ENCODE data around the gene CDCA4. TPM values are rescaled to one million over a fixed set of nuclear protein-coding genes. Genes with fewer than 3 reads are reported as not detected.

The CDCA4 gene
- total RNA-seq, 2 experiments from 2014 or later: 17.7 to 18.8 TPM

DNA sequence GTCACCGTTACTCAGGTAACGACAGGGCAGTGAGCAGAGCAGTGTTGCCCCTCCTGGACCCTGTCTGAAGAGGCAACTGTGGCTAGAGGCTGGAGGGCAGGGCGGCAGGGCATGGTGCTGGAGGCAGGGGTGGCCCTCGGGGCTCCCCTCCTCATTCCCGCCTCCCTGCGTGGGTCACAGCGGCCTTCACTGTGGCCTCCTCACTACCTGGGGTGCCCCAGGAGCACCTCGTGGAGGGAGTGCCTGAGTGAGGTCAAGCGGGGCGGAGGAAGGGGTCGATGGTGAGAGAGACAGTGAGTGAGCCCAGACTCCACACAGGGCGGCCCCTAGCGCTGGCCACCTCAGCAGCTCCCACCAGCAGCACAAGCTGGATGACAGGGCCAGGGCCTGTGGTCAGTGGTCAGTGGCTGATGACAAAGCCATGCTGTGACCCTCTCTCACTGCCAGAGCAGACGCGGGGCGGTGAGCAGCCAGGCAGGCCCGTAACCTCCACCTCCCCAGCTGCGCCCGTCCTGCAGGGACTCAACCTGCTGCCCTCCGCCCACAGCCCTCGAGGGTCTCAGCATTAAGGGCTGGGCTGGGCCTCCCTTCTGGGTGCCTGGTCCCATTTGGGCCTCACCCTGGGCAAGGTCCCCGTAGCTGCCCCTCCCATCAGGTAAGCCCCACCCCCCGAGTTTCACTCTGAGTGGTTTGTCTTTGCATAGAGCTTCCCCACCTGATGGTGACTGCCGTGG is 26.6 kb upstream of the CDCA4 start:
- Mint-ChIP-seq H3K4me1 (ENCODE audit: low read depth) (peaks cover 15% of the 10 kb centered on the region), H3K36me3 (ENCODE audit: low read depth) (peaks cover 38% of the 10 kb centered on the region), H3K27me3 (peaks cover 5% of the 10 kb centered on the region), H3K27ac (peak overlapping the region; percentile 39), H3K9me3 (no peaks in the 10 kb centered on the region), H3K4me3 (peak overlapping the region; percentile 30)
- ChIA-PET CTCF (interaction anchor here (3.3 to 3.9 kb wide), 2 partner anchors 39 to 42 kb away, joined by 27 to 37 read pairs; no protein-coding TSS in a partner anchor), POLR2A (interaction anchor here (1.4 to 3.7 kb wide), 4 partner anchors 11 to 72 kb away, joined by 4 to 20 read pairs (median 12); partner anchors contain the start of gene GPR132)
- Histone ChIP-seq H3K4me3 (ENCODE audit: low read length) (no peak overlapping the region), H3K4me1 (ENCODE audit: insufficient read depth, low read length) (peaks cover 10% of the 10 kb centered on the region), H3K36me3 (ENCODE audit: insufficient read depth, low read length) (peaks cover 33% of the 10 kb centered on the region), H3K27ac (ENCODE audit: low read depth in 1 of 2, low read length in 2 of 2) (no peak overlapping the region), H3K27me3 (ENCODE audit: control insufficient read depth in 1 of 2, insufficient read depth in 2 of 2, low read length in 2 of 2) (no peaks in the 10 kb centered on the region), H3K9me3 (ENCODE audit: control insufficient read depth in 1 of 2, insufficient read depth in 1 of 2, low read length in 2 of 2) (no peaks in the 10 kb centered on the region)
- DNase-seq: peak in 2 of 14 experiments; percentile 15 to 49
- TF ChIP-seq, protein P1, sequence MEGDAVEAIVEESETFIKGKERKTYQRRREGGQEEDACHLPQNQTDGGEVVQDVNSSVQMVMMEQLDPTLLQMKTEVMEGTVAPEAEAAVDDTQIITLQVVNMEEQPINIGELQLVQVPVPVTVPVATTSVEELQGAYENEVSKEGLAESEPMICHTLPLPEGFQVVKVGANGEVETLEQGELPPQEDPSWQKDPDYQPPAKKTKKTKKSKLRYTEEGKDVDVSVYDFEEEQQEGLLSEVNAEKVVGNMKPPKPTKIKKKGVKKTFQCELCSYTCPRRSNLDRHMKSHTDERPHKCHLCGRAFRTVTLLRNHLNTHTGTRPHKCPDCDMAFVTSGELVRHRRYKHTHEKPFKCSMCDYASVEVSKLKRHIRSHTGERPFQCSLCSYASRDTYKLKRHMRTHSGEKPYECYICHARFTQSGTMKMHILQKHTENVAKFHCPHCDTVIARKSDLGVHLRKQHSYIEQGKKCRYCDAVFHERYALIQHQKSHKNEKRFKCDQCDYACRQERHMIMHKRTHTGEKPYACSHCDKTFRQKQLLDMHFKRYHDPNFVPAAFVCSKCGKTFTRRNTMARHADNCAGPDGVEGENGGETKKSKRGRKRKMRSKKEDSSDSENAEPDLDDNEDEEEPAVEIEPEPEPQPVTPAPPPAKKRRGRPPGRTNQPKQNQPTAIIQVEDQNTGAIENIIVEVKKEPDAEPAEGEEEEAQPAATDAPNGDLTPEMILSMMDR (IDR thresholded peaks at IDR 0.05): no peak
- intact Hi-C loops (cut with DNase I, micrococcal nuclease): loop anchor here in 1 of 2 experiments (2.0 to 5.0 kb wide), 2 partner anchors 13 to 305 kb away; no protein-coding TSS in a partner anchor
- ATAC-seq (ENCODE audit: poor library complexity): no peak

DNA sequence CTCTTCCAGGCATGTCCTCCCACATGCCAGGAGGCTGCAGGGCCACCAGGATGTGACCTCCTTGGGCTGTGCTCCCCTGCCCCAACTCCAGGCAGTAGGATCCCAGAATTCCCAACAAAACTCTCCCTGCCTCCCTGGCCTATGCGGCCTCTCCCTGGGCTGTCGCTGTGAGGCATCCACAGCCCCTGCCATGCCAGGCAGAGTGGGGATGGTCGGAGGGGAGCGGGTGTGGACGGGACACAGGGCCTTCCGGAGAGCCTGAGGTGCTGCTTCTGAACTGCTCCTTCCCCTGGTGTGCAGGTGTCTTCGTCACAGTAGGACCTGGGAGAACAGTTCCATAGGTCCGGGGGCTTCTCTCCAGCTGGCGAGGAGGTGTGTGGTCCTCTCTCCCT is 26.0 kb upstream of the CDCA4 start:
- Mint-ChIP-seq H3K9me3 (no peaks in the 10 kb centered on the region), H3K4me1 (ENCODE audit: low read depth) (peaks cover 14% of the 10 kb centered on the region), H3K27me3 (peaks cover 5% of the 10 kb centered on the region), H3K27ac (peak overlapping the region; percentile 39), H3K4me3 (no peak overlapping the region), H3K36me3 (ENCODE audit: low read depth) (peaks cover 35% of the 10 kb centered on the region)
- peak in 1 of 14 experiments; percentile 31 for DNase-seq
- TF ChIP-seq, protein P1 (IDR thresholded peaks at IDR 0.05): no peak
- Histone ChIP-seq H3K27ac (ENCODE audit: low read depth in 1 of 2, low read length in 2 of 2) (no peak overlapping the region), H3K4me3 (ENCODE audit: low read length) (no peak overlapping the region), H3K27me3 (ENCODE audit: control insufficient read depth in 1 of 2, insufficient read depth in 2 of 2, low read length in 2 of 2) (no peaks in the 10 kb centered on the region), H3K9me3 (ENCODE audit: control insufficient read depth in 1 of 2, insufficient read depth in 1 of 2, low read length in 2 of 2) (no peaks in the 10 kb centered on the region), H3K4me1 (ENCODE audit: insufficient read depth, low read length) (peaks cover 10% of the 10 kb centered on the region), H3K36me3 (ENCODE audit: insufficient read depth, low read length) (peaks cover 32% of the 10 kb centered on the region)
- no peak for ATAC-seq (ENCODE audit: poor library complexity)
- POLR2A ChIA-PET: interaction anchor here (0.6 to 3.7 kb wide), 8 partner anchors 12 to 294 kb away, joined by 3 to 20 read pairs (median 4); partner anchors contain the start of genes GPR132 and SIVA1
- CTCF ChIA-PET: interaction anchor here (0.8 to 3.9 kb wide), 8 partner anchors 11 to 113 kb away, joined by 3 to 44 read pairs (median 30); no protein-coding TSS in a partner anchor
- intact Hi-C loops (cut with DNase I, micrococcal nuclease): loop anchor here in 1 of 2 experiments (2.0 to 5.0 kb wide), 2 partner anchors 14 to 305 kb away; no protein-coding TSS in a partner anchor

DNA sequence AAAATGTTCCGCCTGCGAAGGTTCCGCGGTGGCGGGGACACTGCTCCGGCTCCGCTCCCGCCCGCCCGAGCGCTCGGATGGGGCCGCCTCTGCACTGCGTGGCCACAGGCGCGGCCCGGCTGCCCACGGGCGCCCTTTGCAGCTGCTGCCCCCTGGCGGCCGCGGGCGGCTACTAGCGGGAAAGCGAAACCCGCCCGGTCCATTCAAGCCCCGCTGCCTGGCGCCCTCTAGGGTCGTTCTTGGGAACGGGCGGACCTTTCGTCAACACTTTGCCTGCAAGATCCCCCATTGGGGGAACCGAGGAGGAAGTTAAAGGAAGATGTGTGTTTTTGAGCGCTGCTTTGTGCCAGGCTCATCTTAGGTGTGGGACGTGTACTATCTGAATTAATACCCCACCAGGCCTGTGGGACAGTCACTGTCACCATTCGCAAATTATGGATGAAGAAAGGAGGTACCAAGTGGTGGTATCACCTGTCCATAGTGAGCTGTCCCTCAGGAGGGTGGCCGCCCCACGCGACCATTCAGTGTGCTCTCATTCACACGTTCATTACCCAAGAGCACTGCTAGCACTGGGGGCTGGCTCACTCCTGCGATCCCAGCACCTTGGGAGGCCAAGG is 24.9 kb upstream of the CDCA4 start:
- H3K27ac Mint-ChIP-seq: peak overlapping the region; percentile 70
- TF ChIP-seq, protein P1 (IDR thresholded peaks at IDR 0.05): peak; percentile 100
- Histone ChIP-seq H3K27ac (ENCODE audit: low read depth in 1 of 2, low read length in 2 of 2) (no peak overlapping the region), H3K9me3 (ENCODE audit: control insufficient read depth in 1 of 2, insufficient read depth in 1 of 2, low read length in 2 of 2) (no peaks in the 10 kb centered on the region), H3K27me3 (ENCODE audit: control insufficient read depth in 1 of 2, insufficient read depth in 2 of 2, low read length in 2 of 2) (no peaks in the 10 kb centered on the region), H3K4me1 (ENCODE audit: insufficient read depth, low read length) (peaks cover 10% of the 10 kb centered on the region), H3K4me3 (ENCODE audit: low read length) (no peak overlapping the region), H3K36me3 (ENCODE audit: insufficient read depth, low read length) (peaks cover 22% of the 10 kb centered on the region)
- DNase-seq: peak; percentile 86 to 96 (median 93)
- ChIA-PET CTCF (interaction anchor here (0.7 to 3.9 kb wide), 30 partner anchors 8 to 1401 kb away, joined by 3 to 44 read pairs (median 6); partner anchors contain the start of genes CDCA4, CLBA1 and GPR132), POLR2A (interaction anchor here (0.8 to 3.7 kb wide), 9 partner anchors 13 to 293 kb away, joined by 3 to 20 read pairs (median 7); partner anchors contain the start of genes CDCA4, GPR132 and SIVA1)
- H3K36me3 Mint-ChIP-seq (ENCODE audit: low read depth): peaks cover 25% of the 10 kb centered on the region
- peak overlapping the region; percentile 67 for H3K4me3 Mint-ChIP-seq
- intact Hi-C loops (cut with DNase I, micrococcal nuclease): loop anchor here (1.0 to 5.0 kb wide), 8 partner anchors 15 to 306 kb away; partner anchors contain the start of gene CDCA4 (in 2 of the 2)
- H3K27me3 Mint-ChIP-seq: peaks cover 5% of the 10 kb centered on the region
- no peaks in the 10 kb centered on the region for H3K9me3 Mint-ChIP-seq
- H3K4me1 Mint-ChIP-seq (ENCODE audit: low read depth): peaks cover 11% of the 10 kb centered on the region
- peak; percentile 93 for ATAC-seq (ENCODE audit: poor library complexity)
